IMR-90 (cell line): ENCODE data around the gene OR13C2. TPM values are rescaled to one million over a fixed set of nuclear protein-coding genes. Genes with fewer than 3 reads are reported as not detected.

Experiments
- ATAC-seq: fragments of 200-7000 bp; cut with Tn5 transposase; 2 replicates; pipeline ENCODE4 v1.9.1; 2020; ENCODE audit warnings: low read depth, mild to moderate bottlenecking, moderate library complexity
- BruUV-seq: library from RNA; stranded (reverse); fragments of 400-500 nt; replicated peaks from 2 replicates; lab custom pipeline; 2021; lab: Mats Ljungman, UMichigan
- CTCF ChIA-PET: fragments of 300-600 bp; formaldehyde crosslinking; extraction: SDS; loops from one replicate; lab custom pipeline; 2021; ENCODE audit warnings: antibody characterized with exemption; lab: Yijun Ruan, JAX
- POLR2A ChIA-PET: fragments of 300-600 bp; sonication (Branson Sonifier 250); formaldehyde crosslinking; loops from one replicate; lab custom pipeline; 2022; ENCODE audit warnings: antibody characterized with exemption; ENCODE audit not compliant: unreplicated experiment; lab: Charles Lee
- DNase-seq: peaks from one replicate; pipeline ENCODE4 v3.0.0; 2013
- H2AFZ ChIP-seq: replicated peaks from 2 replicates; pipeline ENCODE3; 2013; ENCODE audit warnings: low read length, mild to moderate bottlenecking; ENCODE audit not compliant: poor library complexity
- H2AK5ac ChIP-seq: 2 replicates; pipeline ENCODE4 v1.6.1; 2013; ENCODE audit warnings: low read depth, low read length, inconsistent platforms
- H2AK9ac ChIP-seq: replicated peaks from 2 replicates; pipeline ENCODE3; 2013; ENCODE audit warnings: mild to moderate bottlenecking, low read depth, low read length, moderate library complexity; ENCODE audit not compliant: poor library complexity
- H2BK120ac ChIP-seq: 2 replicates; pipeline ENCODE4 v1.6.1; 2013; ENCODE audit warnings: low read depth, low read length, inconsistent platforms
- H2BK15ac ChIP-seq: 3 replicates; pipeline ENCODE4 v1.6.1; 2013; ENCODE audit warnings: low read depth, low read length, inconsistent platforms
- H2BK20ac ChIP-seq: 2 replicates; pipeline ENCODE4 v1.6.1; 2013; ENCODE audit warnings: low read depth, mild to moderate bottlenecking, inconsistent platforms, low read length, moderate library complexity
- H2BK5ac ChIP-seq: 2 replicates; pipeline ENCODE4 v1.6.1; 2013; ENCODE audit warnings: mild to moderate bottlenecking, low read depth, low read length, inconsistent platforms; ENCODE audit not compliant: poor library complexity, severe bottlenecking
- H3K14ac ChIP-seq: replicated peaks from 2 replicates; pipeline ENCODE4 v1.6.1; 2013; ENCODE audit warnings: low read depth, low read length, inconsistent platforms
- H3K18ac ChIP-seq: 2 replicates; pipeline ENCODE4 v1.6.1; 2013; ENCODE audit warnings: low read depth, low read length, control low read depth
- H3K23ac ChIP-seq: 2 replicates; pipeline ENCODE4 v1.6.1; 2013; ENCODE audit warnings: low read depth, low read length, inconsistent platforms
- H3K27ac ChIP-seq: 2 replicates; pipeline ENCODE4 v1.5.1; 2013; ENCODE audit warnings: mild to moderate bottlenecking, control low read depth, low read length; ENCODE audit not compliant: insufficient read depth
- H3K27me3 ChIP-seq: 2 replicates; pipeline ENCODE4 v1.6.1; 2013; ENCODE audit warnings: low read length; ENCODE audit not compliant: control insufficient read depth, insufficient read depth
- H3K36me3 ChIP-seq: 2 replicates; pipeline ENCODE4 v1.6.1; 2013; ENCODE audit warnings: low read length, mixed read lengths; ENCODE audit not compliant: control insufficient read depth, insufficient read depth
- H3K4ac ChIP-seq: 2 replicates; pipeline ENCODE4 v1.6.1; 2013; ENCODE audit warnings: low read depth, low read length, inconsistent platforms
- H3K4me1 ChIP-seq: 2 replicates; pipeline ENCODE4 v1.6.1; 2013; ENCODE audit warnings: low read length, mixed read lengths; ENCODE audit not compliant: control insufficient read depth, insufficient read depth
- H3K4me2 ChIP-seq: 2 replicates; pipeline ENCODE4 v1.6.1; 2013; ENCODE audit warnings: low read depth, mild to moderate bottlenecking, control low read depth, low read length, moderate library complexity
- H3K4me3 ChIP-seq: 2 replicates; pipeline ENCODE4 v1.5.1; 2013; ENCODE audit warnings: low read depth, mild to moderate bottlenecking, control low read depth, low read length, moderate library complexity; ENCODE audit not compliant: insufficient read depth
- H3K56ac ChIP-seq: 2 replicates; pipeline ENCODE4 v1.6.1; 2013; ENCODE audit warnings: low read length, inconsistent platforms; ENCODE audit not compliant: insufficient read depth; ENCODE audit errors: extremely low read depth
- H3K79me1 ChIP-seq, 2 experiments: 2 replicates each; pipeline ENCODE4 v1.6.1; 2013; ENCODE audit warnings: low read length in 2 of 2, inconsistent platforms in 1 of 2, low read depth in 1 of 2
- H3K9ac ChIP-seq: 2 replicates; pipeline ENCODE4 v1.6.1; 2013; ENCODE audit warnings: low read depth, low read length, control low read depth
- H3K9me1 ChIP-seq: 2 replicates; pipeline ENCODE4 v1.6.1; 2013; ENCODE audit warnings: low read length, inconsistent platforms; ENCODE audit not compliant: insufficient read depth
- H3K9me3 ChIP-seq: 2 replicates; pipeline ENCODE4 v1.6.1; 2013; ENCODE audit warnings: low read length; ENCODE audit not compliant: control insufficient read depth, insufficient read depth
- H4K20me1 ChIP-seq: 2 replicates; pipeline ENCODE4 v1.6.1; 2013; ENCODE audit warnings: low read length, inconsistent platforms; ENCODE audit not compliant: insufficient read depth
- H4K5ac ChIP-seq: 2 replicates; pipeline ENCODE4 v1.6.1; 2013; ENCODE audit warnings: mild to moderate bottlenecking, low read depth, low read length, control low read depth
- H4K8ac ChIP-seq, 2 experiments: 2 replicates each; pipeline ENCODE4 v1.6.1; 2013; ENCODE audit warnings: low read depth in 2 of 2, low read length in 2 of 2, control low read depth in 1 of 2, inconsistent platforms in 1 of 2
- H4K91ac ChIP-seq: 2 replicates; pipeline ENCODE4 v1.6.1; 2013; ENCODE audit warnings: low read depth, low read length, inconsistent platforms; ENCODE audit not compliant: insufficient read depth
- BHLHE40 ChIP-seq: fragments of 150-350 bp; IDR thresholded peaks from 2 replicates; pipeline ENCODE4 v1.6.1; 2016; ENCODE audit warnings: mild to moderate bottlenecking, low read depth, low read length
- CEBPB ChIP-seq: IDR thresholded peaks from 2 replicates; pipeline ENCODE4 v1.6.1; 2012; ENCODE audit warnings: low read depth, low read length, improper control_type of control experiment
- CHD1 ChIP-seq: IDR thresholded peaks from 2 replicates; pipeline ENCODE4 v1.6.1; 2012; ENCODE audit warnings: low read depth, low read length, improper control_type of control experiment
- CTCF ChIP-seq: conservative IDR thresholded peaks from 2 replicates; pipeline ENCODE4 v1.5.1; 2012; ENCODE audit warnings: mild to moderate bottlenecking, low read depth, low read length, improper control_type of control experiment
- ELK1 ChIP-seq: fragments of 150-350 bp; IDR thresholded peaks from 2 replicates; pipeline ENCODE4 v1.6.1; 2016; ENCODE audit warnings: low read depth, mild to moderate bottlenecking, low read length, moderate library complexity, borderline replicate concordance
- FOS ChIP-seq: fragments of 150-350 bp; IDR thresholded peaks from 2 replicates; pipeline ENCODE4 v1.6.1; 2016; ENCODE audit warnings: low read depth, low read length
- MAFK ChIP-seq: IDR thresholded peaks from 2 replicates; pipeline ENCODE4 v1.6.1; 2012; ENCODE audit warnings: low read depth, low read length, improper control_type of control experiment
- MAZ ChIP-seq: IDR thresholded peaks from 2 replicates; pipeline ENCODE4 v1.6.1; 2012; ENCODE audit warnings: low read depth, mild to moderate bottlenecking, low read length, improper control_type of control experiment, moderate library complexity, borderline replicate concordance
- MXI1 ChIP-seq: IDR thresholded peaks from 2 replicates; pipeline ENCODE4 v1.6.1; 2012; ENCODE audit warnings: low read depth, mild to moderate bottlenecking, low read length, moderate library complexity, borderline replicate concordance
- NFE2L2 ChIP-seq: fragments of 150-350 bp; IDR thresholded peaks from 2 replicates; pipeline ENCODE4 v1.6.1; 2016; ENCODE audit warnings: low read depth, mild to moderate bottlenecking, low read length
- RAD21 ChIP-seq: IDR thresholded peaks from 2 replicates; pipeline ENCODE4 v1.6.1; 2012; ENCODE audit warnings: low read length, improper control_type of control experiment
- RCOR1 ChIP-seq: IDR thresholded peaks from 2 replicates; pipeline ENCODE4 v1.6.1; 2012; ENCODE audit warnings: mild to moderate bottlenecking, low read length, improper control_type of control experiment; ENCODE audit not compliant: insufficient replicate concordance
- RFX5 ChIP-seq: IDR thresholded peaks from 2 replicates; pipeline ENCODE4 v1.8.0; 2012; ENCODE audit warnings: low read depth, mild to moderate bottlenecking, low read length, moderate library complexity
- SMC3 ChIP-seq: fragments of 150-350 bp; IDR thresholded peaks from 2 replicates; pipeline ENCODE4 v1.6.1; 2016; ENCODE audit warnings: low read depth, mild to moderate bottlenecking, antibody characterized with exemption, low read length, moderate library complexity
- USF2 ChIP-seq: fragments of 150-350 bp; IDR thresholded peaks from 2 replicates; pipeline ENCODE4 v1.6.1; 2017; ENCODE audit warnings: mild to moderate bottlenecking, antibody characterized with exemption, low read length, low read depth
- WGBS, 2 experiments: methylation state at CpG; one replicate each; pipeline versions ENCODE4 v1.1.5 to v1.1.7; 2013; ENCODE audit warnings: missing lambda C conversion rate in 2 of 2; ENCODE audit not compliant: insufficient read length in 1 of 2; ENCODE audit errors: extremely low coverage in 2 of 2; 5-methylcytosine and 5-hydroxymethylcytosine counted together
- dilution Hi-C: fragments of 300-500 bp; cut with HindIII; formaldehyde crosslinking; loops from one replicate; pipeline ENCODE4 v1.14.3; 2018; ENCODE audit warnings: low sequenced_read_pairs; ENCODE audit not compliant: unreplicated experiment
- in situ Hi-C: fragments of 300-500 bp; cut with MboI; formaldehyde crosslinking; loops from 3 replicates; pipeline ENCODE4 v1.14.3; 2019; ENCODE audit warnings: low sequenced_read_pairs, inconsistent platforms, mixed read lengths
- intact Hi-C: fragments of 100-400 bp; cut with micrococcal nuclease; formaldehyde crosslinking; loops from 2 replicates; pipeline ENCODE4 v1.10.0; 2022
- polyA plus RNA-seq, 3 experiments: library from polyadenylated mRNA; depleted of rRNA; stranded (reverse); fragments of >200 nt; gene quantifications; 2 replicates each; pipeline ENCODE4 v1.2.3, GENCODE V29; 2012; ENCODE audit warnings: low replicate concordance in 1 of 3
- total RNA-seq: library from RNA; depleted of rRNA; stranded (reverse); fragments of >200 nt; gene quantifications from 2 replicates; pipeline ENCODE4 v1.2.3, GENCODE V29; 2012

Gene OR13C2
- total and polyA plus RNA-seq, 2 of the 4 experiments (the other 2 are of a cell fraction) = not detected

GRCh38 chr9:104556830-104557634, 48.4 kb downstream of the OR13C2 start:
- 0% methylated on average over 2 of the region's 8 CpGs; no CpG with 5 or more reads in 1 of the 2 experiments for WGBS, 2 experiments
- no peak for TF ChIP-seq RFX5
- no peak for TF ChIP-seq NFE2L2
- TF ChIP-seq BHLHE40 = no peak
- no peak for TF ChIP-seq SMC3
- TF ChIP-seq USF2 = no peak
- no peak for TF ChIP-seq ELK1
- no peak for TF ChIP-seq MAFK
- no peak for TF ChIP-seq CTCF
- no peak for TF ChIP-seq MXI1
- TF ChIP-seq FOS = no peak
- TF ChIP-seq MAZ = no peak
- no peak for TF ChIP-seq RAD21
- TF ChIP-seq RCOR1 = no peak
- TF ChIP-seq CEBPB = no peak
- no peak for TF ChIP-seq CHD1

More at GRCh38 chr9:104556830-104557634, 48.4 kb downstream of the OR13C2 start:
- H3K56ac ChIP-seq = no peak overlapping the region
- H3K27ac ChIP-seq = no peak overlapping the region
- H4K8ac ChIP-seq = no peak overlapping the region
- no peaks in the 10 kb centered on the region for H4K20me1 ChIP-seq
- no peak overlapping the region for H4K91ac ChIP-seq
- intact Hi-C loops = no loop called here
- no peaks in the 10 kb centered on the region for H3K27me3 ChIP-seq
- DNase-seq (no peak), ATAC-seq (no peak)
- H3K4me1 ChIP-seq = no peaks in the 10 kb centered on the region
- no peaks in the 10 kb centered on the region for H3K36me3 ChIP-seq
- ChIA-PET CTCF (no interaction called here), POLR2A (no interaction called here)
- no peak overlapping the region for H3K4me2 ChIP-seq
- H2BK5ac ChIP-seq = no peak overlapping the region
- H3K18ac ChIP-seq = no peak overlapping the region
- H3K79me1 ChIP-seq = no peaks in the 10 kb centered on the region
- no peak overlapping the region for H2BK120ac ChIP-seq
- no peak overlapping the region for H3K9ac ChIP-seq
- H2BK20ac ChIP-seq = no peak overlapping the region
- H2AK5ac ChIP-seq = no peak overlapping the region
- H3K9me3 ChIP-seq = peaks cover 3% of the 10 kb centered on the region; the same call in 1 of the 2 replicates
- H3K14ac ChIP-seq = no peak overlapping the region
- no peak overlapping the region for H3K23ac ChIP-seq
- no peak overlapping the region for H4K5ac ChIP-seq
- no peak overlapping the region for H2AK9ac ChIP-seq
- H3K4ac ChIP-seq = no peak overlapping the region
- no peak overlapping the region for H2AFZ ChIP-seq
- no TSS peak for BruUV-seq
- in situ Hi-C loops = no loop called here
- no peak overlapping the region for H2BK15ac ChIP-seq
- H3K9me1 ChIP-seq = no peaks in the 10 kb centered on the region
- H3K4me3 ChIP-seq = no peak overlapping the region
- dilution Hi-C loops = no loop called here
